ENCODE results near the gene APIP.

GRCh38 chr11:34839969-34840368 is 76.2 kb downstream of the APIP start:
- TF ChIP-seq CTCF (IDR thresholded peaks at IDR 0.05) (no peak), POLR2A (IDR thresholded peaks at IDR 0.05) (no peak)

Measured in thyroid gland (tissue), 4 donors.